Loucy (cell line): ENCODE measurements around the gene MYRIP.

Experiments used
- H2AFZ ChIP-seq: fragments of 200-600 bp; sonication (generic); 2 replicates; pipeline ENCODE4 v1.6.0; 2016; ENCODE audit warnings: antibody characterized with exemption, mild to moderate bottlenecking, low read length, moderate library complexity
- H3F3A ChIP-seq: fragments of 200-600 bp; 2 replicates; pipeline ENCODE4 v1.6.0; 2016; ENCODE audit warnings: antibody characterized with exemption, low read depth, mild to moderate bottlenecking
- H3K27me3 ChIP-seq: fragments of 200-600 bp; sonication (generic); 2 replicates; pipeline ENCODE4 v1.6.1; 2014; ENCODE audit warnings: low read length, mild to moderate bottlenecking; ENCODE audit not compliant: insufficient read depth, poor library complexity, severe bottlenecking
- H3K36me3 ChIP-seq: fragments of 200-600 bp; sonication (generic); 2 replicates; pipeline ENCODE4 v1.6.1; 2016; ENCODE audit warnings: low read length; ENCODE audit not compliant: insufficient read depth
- H3K4me1 ChIP-seq: fragments of 200-600 bp; sonication (generic); 2 replicates; pipeline ENCODE4 v1.5.1; 2014; ENCODE audit warnings: low read length, mild to moderate bottlenecking; ENCODE audit not compliant: insufficient read depth, poor library complexity, severe bottlenecking
- H3K4me2 ChIP-seq: fragments of 200-600 bp; sonication (generic); 2 replicates; pipeline ENCODE4 v1.6.0; 2014; ENCODE audit warnings: antibody characterized with exemption, low read length, low read depth, mild to moderate bottlenecking; ENCODE audit not compliant: poor library complexity, severe bottlenecking
- H3K4me3 ChIP-seq: fragments of 200-600 bp; sonication (generic); 2 replicates; pipeline ENCODE4 v1.5.1; 2014; ENCODE audit warnings: low read length, mild to moderate bottlenecking, mixed read lengths; ENCODE audit not compliant: poor library complexity, severe bottlenecking
- H3K79me2 ChIP-seq: fragments of 200-600 bp; sonication (generic); 2 replicates; pipeline ENCODE4 v1.6.1; 2014; ENCODE audit warnings: low read length; ENCODE audit not compliant: insufficient read depth
- H3K9ac ChIP-seq: fragments of 200-600 bp; sonication (generic); 2 replicates; pipeline ENCODE4 v1.6.0; 2014; ENCODE audit warnings: mild to moderate bottlenecking, low read depth, low read length, moderate library complexity; ENCODE audit not compliant: poor library complexity, severe bottlenecking
- H3K9me2 ChIP-seq: fragments of 200-600 bp; sonication (generic); replicated peaks from 2 replicates; pipeline ENCODE4 v1.6.1; 2016; ENCODE audit warnings: low read depth, low read length, mixed read lengths
- H3K9me3 ChIP-seq: fragments of 200-600 bp; sonication (generic); 2 replicates; pipeline ENCODE4 v1.6.1; 2014; ENCODE audit warnings: mild to moderate bottlenecking, antibody characterized with exemption, low read length, low read depth; ENCODE audit not compliant: insufficient read depth
- H4K20me1 ChIP-seq: fragments of 200-600 bp; sonication (generic); 2 replicates; pipeline ENCODE4 v1.6.0; 2014; ENCODE audit warnings: antibody characterized with exemption, low read length, mild to moderate bottlenecking; ENCODE audit not compliant: insufficient read depth, poor library complexity, severe bottlenecking
- CTCF ChIP-seq: fragments of 200-600 bp; sonication (generic); conservative IDR thresholded peaks from 2 replicates; pipeline ENCODE4 v1.5.1; 2014; ENCODE audit warnings: mild to moderate bottlenecking, antibody characterized with exemption, low read length
- EZH2phosphoT487 ChIP-seq: fragments of 200-600 bp; IDR thresholded peaks from 2 replicates; pipeline ENCODE4 v1.6.1; 2018; ENCODE audit warnings: antibody characterized with exemption, mild to moderate bottlenecking, moderate library complexity, borderline replicate concordance

The MYRIP gene

GRCh38 chr3:40254491-40254890, 445.1 kb downstream of the MYRIP start:
- H4K20me1 ChIP-seq, result no peaks in the 10 kb centered on the region
- no peaks in the 10 kb centered on the region for H3F3A ChIP-seq
- no peaks in the 10 kb centered on the region for H3K9me2 ChIP-seq
- no peak overlapping the region for H2AFZ ChIP-seq
- no peaks in the 10 kb centered on the region for H3K9me3 ChIP-seq
- H3K9ac ChIP-seq, result no peak overlapping the region
- H3K79me2 ChIP-seq, result no peaks in the 10 kb centered on the region
- no peaks in the 10 kb centered on the region for H3K27me3 ChIP-seq
- no peaks in the 10 kb centered on the region for H3K36me3 ChIP-seq
- TF ChIP-seq EZH2phosphoT487, result no peak
- no peak for TF ChIP-seq CTCF
- H3K4me2 ChIP-seq, result no peak overlapping the region
- peaks cover 4% of the 10 kb centered on the region for H3K4me1 ChIP-seq
- H3K4me3 ChIP-seq, result no peak overlapping the region

- Histone ChIP-seq H3F3A (no peaks in the 10 kb centered on the region), H4K20me1 (no peaks in the 10 kb centered on the region), H3K9ac (no peak overlapping the region), H2AFZ (no peak overlapping the region), H3K4me1 (peaks cover 4% of the 10 kb centered on the region), H3K4me2 (peak overlapping the region; percentile 3), H3K27me3 (no peaks in the 10 kb centered on the region), H3K36me3 (no peaks in the 10 kb centered on the region), H3K9me3 (no peaks in the 10 kb centered on the region), H3K4me3 (no peak overlapping the region), H3K9me2 (no peaks in the 10 kb centered on the region), H3K79me2 (no peaks in the 10 kb centered on the region)
- TF ChIP-seq CTCF (no peak), EZH2phosphoT487 (no peak)
Measured at GRCh38 chr3:40254891-40255290, 445.5 kb downstream of the MYRIP start.

- no peaks in the 10 kb centered on the region for H3K36me3 ChIP-seq
- no peak overlapping the region for H3K9ac ChIP-seq
- no peaks in the 10 kb centered on the region for H3K9me3 ChIP-seq
- H3F3A ChIP-seq, result no peaks in the 10 kb centered on the region
- no peak overlapping the region for H3K4me2 ChIP-seq
- no peaks in the 10 kb centered on the region for H4K20me1 ChIP-seq
- H3K4me3 ChIP-seq, result no peak overlapping the region
- no peaks in the 10 kb centered on the region for H3K9me2 ChIP-seq
- H3K79me2 ChIP-seq, result no peaks in the 10 kb centered on the region
- no peaks in the 10 kb centered on the region for H3K27me3 ChIP-seq
- no peak overlapping the region for H2AFZ ChIP-seq
- H3K4me1 ChIP-seq, result peaks cover 4% of the 10 kb centered on the region
- TF ChIP-seq EZH2phosphoT487 (no peak), CTCF (no peak)
Measured at GRCh38 chr3:40255532-40255931, 446.1 kb downstream of the MYRIP start.
